Measurements from ENCODE around the gene TRIM32. TPM values are rescaled to one million over a fixed set of nuclear protein-coding genes. Genes with fewer than 3 reads are reported as not detected.

The TRIM32 gene
- polyA plus RNA-seq, 1 of the 3 experiments (the other 2 are of a cell fraction) = 10.2 TPM

- Histone ChIP-seq H3K9ac (no peak overlapping the region), H3K27ac (ENCODE audit: low read depth in 2 of 2, low read length in 1 of 2) (no peak overlapping the region), H4K20me1 (ENCODE audit: insufficient read depth) (no peaks in the 10 kb centered on the region), H3K9me2 (no peaks in the 10 kb centered on the region), H3K4me3 (ENCODE audit: low read depth in 2 of 2, low read length in 1 of 2) (no peak overlapping the region), H2AFZ (ENCODE audit: low read depth) (no peak overlapping the region), H3K4me2 (no peak overlapping the region), H3K4me1 (ENCODE audit: control insufficient read depth in 1 of 2, insufficient read depth in 2 of 2, low read depth in 1 of 2, low read length in 1 of 2) (no peaks in the 10 kb centered on the region), H3K27me3 (ENCODE audit: insufficient read depth) (no peaks in the 10 kb centered on the region), H3F3A (replicated peaks; ENCODE audit: insufficient read depth) (no peaks in the 10 kb centered on the region), H3K79me2 (ENCODE audit: insufficient read depth) (no peaks in the 10 kb centered on the region), H3K36me3 (replicated peaks in 1 of 2; ENCODE audit: control insufficient read depth in 1 of 2, insufficient read depth in 2 of 2, low read length in 1 of 2) (peaks cover 0 to 2% of the 10 kb centered on the region in 2 experiments), H3K9me3 (no peaks in the 10 kb centered on the region)
- POLR2A ChIA-PET = no interaction called here
- TF ChIP-seq JUND (IDR thresholded peaks at IDR 0.05) = no peak
- no peak for TF ChIP-seq USF1 (IDR thresholded peaks at IDR 0.05; ENCODE audit: borderline replicate concordance, low read depth)
- no peak for TF ChIP-seq FOXM1 (IDR thresholded peaks at IDR 0.05; ENCODE audit: low read depth)
- DNase-seq = no peak
- CTCF ChIA-PET = interaction anchor here (1.3 to 8.2 kb wide), 2 partner anchors 12 to 20 kb away, joined by 3 to 70 read pairs; no protein-coding TSS in a partner anchor
- WGBS (ENCODE audit: low lambda C conversion rate) = 29% methylated on average over 3 of the region's 3 CpGs
These were observed 37.0 kb downstream of the TRIM32 start for GRCh38 chr9:116724123-116724522.

- ChIA-PET CTCF (interaction anchor here (1.1 to 8.2 kb wide), 3 partner anchors 10 to 134 kb away, joined by 3 to 70 read pairs (median 5); no protein-coding TSS in a partner anchor), POLR2A (no interaction called here)
- no peak for DNase-seq
- no peaks in the 10 kb centered on the region for H3K9me3 ChIP-seq
- H3F3A ChIP-seq (replicated peaks; ENCODE audit: insufficient read depth) = no peaks in the 10 kb centered on the region
- H3K4me2 ChIP-seq = no peak overlapping the region
- no peak overlapping the region for H3K9ac ChIP-seq
- H3K79me2 ChIP-seq (ENCODE audit: insufficient read depth) = no peaks in the 10 kb centered on the region
- H3K27me3 ChIP-seq (ENCODE audit: insufficient read depth) = no peaks in the 10 kb centered on the region
- no peaks in the 10 kb centered on the region for H3K36me3 ChIP-seq (replicated peaks in 1 of 2; ENCODE audit: control insufficient read depth in 1 of 2, insufficient read depth in 2 of 2, low read length in 1 of 2)
- no peaks in the 10 kb centered on the region for H3K9me2 ChIP-seq
- no peak overlapping the region for H3K4me3 ChIP-seq (ENCODE audit: low read depth in 2 of 2, low read length in 1 of 2)
- H3K4me1 ChIP-seq (ENCODE audit: control insufficient read depth in 1 of 2, insufficient read depth in 2 of 2, low read depth in 1 of 2, low read length in 1 of 2) = no peaks in the 10 kb centered on the region
- H4K20me1 ChIP-seq (ENCODE audit: insufficient read depth) = no peaks in the 10 kb centered on the region
- H3K27ac ChIP-seq (ENCODE audit: low read depth in 2 of 2, low read length in 1 of 2) = no peak overlapping the region
- TF ChIP-seq TCF12 (IDR thresholded peaks at IDR 0.05) (no peak), YY1 (IDR thresholded peaks at IDR 0.05; ENCODE audit: low read depth) (no peak), MXI1 (IDR thresholded peaks at IDR 0.05; ENCODE audit: low read depth, low read length) (no peak), ZBTB33 (IDR thresholded peaks at IDR 0.05; ENCODE audit: borderline replicate concordance, low read depth) (no peak), MEF2A (IDR thresholded peaks at IDR 0.05; ENCODE audit: borderline replicate concordance, low read depth) (no peak), RAD21 (IDR thresholded peaks at IDR 0.05; ENCODE audit: low read length) (no peak), POLR2AphosphoS5 (IDR thresholded peaks at IDR 0.05; ENCODE audit: low read depth, low read length) (no peak), NRF1 (IDR thresholded peaks at IDR 0.05; ENCODE audit: low read depth, low read length) (no peak)
- no peak overlapping the region for H2AFZ ChIP-seq (ENCODE audit: low read depth)
These were observed 39.5 kb downstream of the TRIM32 start for GRCh38 chr9:116726602-116727001.
